ENCODE measurements around the gene FBRSL1. TPM values are rescaled to one million over a fixed set of nuclear protein-coding genes. Genes with fewer than 3 reads are reported as not detected.
"Not testable (repeated sequence)": the region's sequence is repeated elsewhere in the genome, so short reads cannot be mapped to it uniquely, and the experiment has no call there.

FBRSL1 gene
- total RNA-seq, 1 experiment from 2014 or later: 10.7 TPM

DNA sequence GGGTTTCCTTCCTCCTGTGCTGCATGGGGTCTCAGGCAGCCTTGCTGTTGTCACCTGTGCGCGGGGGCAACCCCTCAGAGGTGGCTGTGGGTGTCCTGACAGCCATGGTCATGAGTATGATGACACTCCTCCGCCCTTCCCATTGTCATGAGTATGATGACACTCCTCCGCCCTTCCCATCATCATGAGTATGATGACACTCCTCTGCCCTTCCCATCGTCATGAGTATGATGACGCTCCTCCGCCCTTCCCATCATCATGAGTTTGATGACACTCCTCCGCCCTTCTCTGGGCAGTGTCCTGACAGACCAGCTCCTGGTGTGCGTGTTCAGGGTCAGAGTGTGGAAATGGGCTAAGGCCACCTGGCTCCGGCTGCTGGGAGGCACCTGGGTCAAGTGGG is 40.0 kb downstream of the FBRSL1 start:
- H3K36me3 ChIP-seq: no peaks in the 10 kb centered on the region; the same call in 1 of the 2 replicates
- no peaks in the 10 kb centered on the region for H3K9me3 ChIP-seq
- H3K27me3 ChIP-seq: no peaks in the 10 kb centered on the region
- H3K4me3 ChIP-seq: no peak overlapping the region
- no peak for DNase-seq

DNA sequence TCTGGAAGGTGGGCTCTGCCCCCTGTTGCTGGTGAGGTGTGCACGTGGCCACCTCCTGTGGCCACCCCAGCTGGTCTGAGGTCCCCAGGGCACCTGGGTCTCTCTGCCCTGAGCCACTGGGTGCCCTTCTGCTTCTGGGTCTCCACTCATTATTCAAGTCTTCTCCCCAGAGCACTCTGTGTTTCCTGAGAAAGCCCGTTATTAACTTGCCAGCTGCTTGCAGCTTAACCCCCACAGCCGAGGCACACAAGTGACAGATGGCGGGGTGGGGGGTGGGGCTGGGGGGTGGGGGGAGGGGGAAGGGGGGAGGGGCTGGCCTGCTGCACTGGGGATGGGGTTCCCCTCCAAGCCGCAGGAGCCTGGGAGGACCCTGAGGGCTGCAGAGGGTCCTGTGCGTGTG is 40.5 kb downstream of the FBRSL1 start:
- no peaks in the 10 kb centered on the region for H3K9me3 ChIP-seq
- DNase-seq: no peak
- no peak overlapping the region for H3K4me3 ChIP-seq
- H3K36me3 ChIP-seq: no peaks in the 10 kb centered on the region; the same call in 1 of the 2 replicates
- H3K27me3 ChIP-seq: no peaks in the 10 kb centered on the region

DNA sequence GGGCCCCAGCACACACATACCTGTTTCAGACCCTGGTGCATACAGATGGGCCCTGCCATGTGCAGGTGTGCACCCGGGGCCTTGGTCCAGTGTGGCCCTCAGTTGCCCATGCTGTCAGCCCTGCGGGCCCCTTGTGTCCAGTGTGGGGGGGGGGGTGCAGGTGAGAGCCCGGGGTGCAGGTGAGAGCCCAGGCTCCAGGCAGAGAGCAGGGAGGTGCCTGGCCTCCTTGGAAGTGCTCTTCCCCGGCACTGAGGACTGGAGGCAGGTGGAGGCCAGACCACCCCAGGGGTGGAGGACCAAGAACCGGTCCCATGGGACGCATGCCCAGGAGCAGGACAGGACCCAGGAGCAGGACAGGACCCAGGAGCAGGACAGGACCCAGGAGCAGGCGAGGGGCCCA is 40.9 kb downstream of the FBRSL1 start:
- Histone ChIP-seq H3K36me3 (no peaks in the 10 kb centered on the region; the same call in 1 of the 2 replicates), H3K9me3 (no peaks in the 10 kb centered on the region), H3K27me3 (no peaks in the 10 kb centered on the region), H3K4me3 (no peak overlapping the region)
- DNase-seq: no peak

DNA sequence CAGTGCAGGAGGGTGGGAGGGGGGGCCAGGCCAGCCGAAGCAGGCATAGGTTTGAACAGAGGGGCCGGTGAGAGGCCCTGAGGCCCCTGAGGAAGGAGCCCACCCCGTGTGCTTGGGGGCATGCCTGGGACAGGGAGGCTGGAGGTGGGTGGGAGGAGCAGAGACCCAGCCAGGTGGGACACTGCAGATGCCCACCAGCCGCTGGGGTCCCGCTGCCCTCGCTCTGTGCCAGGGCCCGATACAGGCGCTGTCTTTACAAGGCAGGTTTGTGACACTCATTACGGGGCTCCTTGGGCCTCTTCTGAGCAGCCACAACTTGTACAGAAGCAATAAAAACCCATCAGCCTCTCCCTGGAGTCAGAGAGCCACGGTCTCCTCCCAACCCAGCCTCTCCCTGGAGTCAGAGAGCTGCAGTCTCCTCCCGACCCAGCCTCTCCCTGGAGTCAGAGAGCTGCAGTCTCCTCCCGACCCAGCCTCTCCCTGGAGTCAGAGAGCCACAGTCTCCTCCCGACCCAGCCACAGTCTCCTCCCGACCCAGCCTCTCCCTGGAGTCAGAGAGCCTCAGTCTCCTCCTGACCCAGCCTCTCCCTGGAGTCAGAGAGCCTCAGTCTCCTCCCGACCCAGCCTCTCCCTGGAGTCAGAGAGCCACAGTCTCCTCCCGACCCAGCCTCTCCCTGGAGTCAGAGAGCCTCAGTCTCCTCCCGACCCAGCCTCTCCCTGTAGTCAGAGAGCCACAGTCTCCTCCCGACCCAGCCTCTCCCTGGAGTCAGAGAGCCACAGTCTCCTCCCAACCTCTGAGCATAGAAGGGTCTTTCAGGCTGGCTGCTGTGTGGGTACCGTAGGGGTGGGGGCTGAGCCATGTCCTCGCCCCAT is 43.0 kb downstream of the FBRSL1 start:
- not testable (repeated sequence) for H3K9me3 ChIP-seq, H3K36me3 ChIP-seq, DNase-seq, H3K27me3 ChIP-seq, H3K4me3 ChIP-seq

DNA sequence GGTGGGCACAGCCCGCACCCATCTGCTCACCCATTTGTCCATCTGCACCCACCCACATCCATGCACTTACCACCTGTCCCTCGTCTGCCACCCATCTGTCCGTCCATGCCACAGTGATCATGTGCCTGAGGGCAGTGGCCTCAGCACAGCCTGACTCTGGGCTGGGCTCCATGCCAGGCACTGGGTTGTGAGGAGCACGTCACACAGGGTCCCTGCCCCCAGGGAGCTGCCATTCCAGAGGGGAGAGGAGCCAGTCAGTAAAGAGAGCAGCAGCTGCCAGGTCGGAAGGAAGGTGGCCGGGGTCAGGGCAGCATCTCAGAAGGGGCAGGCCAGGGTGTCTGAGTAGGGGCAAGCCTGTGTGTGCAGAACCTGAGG is 43.6 kb downstream of the FBRSL1 start:
- H3K27me3 ChIP-seq: no peaks in the 10 kb centered on the region
- H3K4me3 ChIP-seq: no peak overlapping the region
- H3K36me3 ChIP-seq: no peaks in the 10 kb centered on the region
- no peaks in the 10 kb centered on the region for H3K9me3 ChIP-seq
- DNase-seq: no peak

DNA sequence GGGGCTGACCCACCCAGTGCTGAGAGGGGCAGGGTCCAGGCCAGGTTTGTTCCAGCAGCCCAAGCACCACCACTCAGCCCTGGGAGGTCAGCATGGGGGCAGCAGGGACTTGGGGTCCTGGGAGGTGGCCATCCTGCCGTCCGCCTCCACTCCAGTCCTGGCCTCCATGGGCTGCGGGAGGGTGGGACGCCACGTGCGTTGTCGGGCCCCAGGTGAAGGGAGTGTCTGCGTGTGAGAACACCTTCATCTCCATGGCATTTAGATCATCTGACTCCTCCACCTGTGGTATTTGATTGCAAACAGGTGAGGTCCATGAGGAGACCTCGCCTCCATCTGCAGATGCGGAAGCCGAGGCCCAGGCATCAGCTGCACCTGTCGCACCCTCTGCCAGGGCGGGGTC is 44.1 kb downstream of the FBRSL1 start:
- H3K36me3 ChIP-seq: no peaks in the 10 kb centered on the region
- DNase-seq: no peak
- H3K9me3 ChIP-seq: no peaks in the 10 kb centered on the region
- H3K4me3 ChIP-seq: no peak overlapping the region
- no peaks in the 10 kb centered on the region for H3K27me3 ChIP-seq

DNA sequence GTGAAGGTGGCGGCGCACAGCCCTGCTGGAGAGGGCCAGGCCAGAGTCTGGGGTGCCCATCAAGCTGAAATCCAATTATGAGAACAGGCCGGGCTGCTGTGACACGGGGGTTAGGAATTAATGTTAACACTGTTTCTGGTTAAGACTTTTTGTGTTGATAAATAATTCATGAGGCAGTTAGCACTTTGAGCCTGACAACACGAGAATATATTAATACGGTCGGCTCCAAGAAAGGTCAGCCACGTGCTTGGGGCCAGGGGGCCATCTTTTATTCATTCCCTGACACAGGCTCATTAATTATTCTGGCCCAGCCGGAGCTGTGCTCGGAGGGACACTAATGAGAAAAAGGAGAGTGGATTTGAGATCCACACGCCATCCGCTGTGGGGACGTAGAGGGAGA is 45.1 kb downstream of the FBRSL1 start:
- DNase-seq: no peak
- Histone ChIP-seq H3K9me3 (no peaks in the 10 kb centered on the region), H3K4me3 (no peak overlapping the region), H3K36me3 (no peaks in the 10 kb centered on the region), H3K27me3 (no peaks in the 10 kb centered on the region)

DNA sequence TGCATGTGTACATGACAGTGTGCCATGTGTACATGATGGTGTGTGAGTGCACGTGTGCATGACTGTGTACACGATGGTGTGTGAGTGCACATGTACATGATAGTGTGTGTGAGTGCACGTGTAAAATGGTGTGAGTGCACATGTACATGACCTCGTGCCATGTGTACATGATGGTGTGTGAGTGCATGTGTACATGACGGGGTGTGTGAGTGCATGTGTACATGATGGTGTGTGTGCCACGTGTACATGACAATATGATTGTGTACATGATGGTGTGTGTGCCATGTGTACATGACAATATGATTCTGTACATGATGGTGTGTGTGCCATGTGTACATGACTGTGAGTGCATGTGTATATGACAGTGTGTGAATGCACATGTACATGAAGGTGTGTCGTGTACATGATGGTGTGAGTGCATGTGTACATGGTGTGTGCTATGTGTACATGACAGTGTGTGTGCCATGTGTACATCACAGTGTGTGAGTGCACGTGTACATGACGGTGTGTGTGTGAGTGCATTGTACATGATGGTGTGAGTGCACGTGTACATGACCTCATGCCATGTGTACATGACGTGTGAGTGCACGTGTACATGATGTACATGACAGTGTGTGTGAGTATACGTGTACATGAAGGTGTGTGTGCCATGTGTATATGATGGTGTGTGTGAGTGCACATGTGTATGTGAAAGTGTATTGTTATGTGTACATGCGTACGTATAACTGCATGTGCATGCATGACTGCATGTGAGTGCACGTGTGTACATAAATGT is 46.3 kb downstream of the FBRSL1 start:
- H3K4me3 ChIP-seq: no peak overlapping the region
- no peaks in the 10 kb centered on the region for H3K36me3 ChIP-seq
- no peaks in the 10 kb centered on the region for H3K27me3 ChIP-seq
- H3K9me3 ChIP-seq: no peaks in the 10 kb centered on the region
- DNase-seq: no peak

DNA sequence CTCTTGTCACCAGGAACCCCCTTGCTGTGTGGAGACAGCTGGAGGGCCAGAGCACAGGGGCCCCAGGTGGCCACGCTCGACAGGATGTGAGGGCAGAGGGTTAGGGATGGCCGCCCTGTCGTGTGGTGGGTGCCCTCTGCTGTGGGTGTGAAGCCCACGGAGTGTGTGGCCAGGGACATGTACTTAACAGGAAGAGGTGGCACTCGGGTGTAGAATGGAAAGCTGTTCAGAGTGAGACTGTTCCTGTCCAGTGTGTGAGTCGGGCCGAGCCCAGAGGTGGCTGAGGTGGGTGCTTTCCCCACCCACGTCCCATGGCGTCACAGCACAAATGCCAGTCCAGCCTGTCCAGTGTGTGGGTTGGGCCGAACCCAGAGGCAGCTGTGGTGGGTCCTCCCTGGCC is 47.1 kb downstream of the FBRSL1 start:
- H3K9me3 ChIP-seq: no peaks in the 10 kb centered on the region
- DNase-seq: no peak
- H3K27me3 ChIP-seq: no peaks in the 10 kb centered on the region
- no peaks in the 10 kb centered on the region for H3K36me3 ChIP-seq
- no peak overlapping the region for H3K4me3 ChIP-seq

DNA sequence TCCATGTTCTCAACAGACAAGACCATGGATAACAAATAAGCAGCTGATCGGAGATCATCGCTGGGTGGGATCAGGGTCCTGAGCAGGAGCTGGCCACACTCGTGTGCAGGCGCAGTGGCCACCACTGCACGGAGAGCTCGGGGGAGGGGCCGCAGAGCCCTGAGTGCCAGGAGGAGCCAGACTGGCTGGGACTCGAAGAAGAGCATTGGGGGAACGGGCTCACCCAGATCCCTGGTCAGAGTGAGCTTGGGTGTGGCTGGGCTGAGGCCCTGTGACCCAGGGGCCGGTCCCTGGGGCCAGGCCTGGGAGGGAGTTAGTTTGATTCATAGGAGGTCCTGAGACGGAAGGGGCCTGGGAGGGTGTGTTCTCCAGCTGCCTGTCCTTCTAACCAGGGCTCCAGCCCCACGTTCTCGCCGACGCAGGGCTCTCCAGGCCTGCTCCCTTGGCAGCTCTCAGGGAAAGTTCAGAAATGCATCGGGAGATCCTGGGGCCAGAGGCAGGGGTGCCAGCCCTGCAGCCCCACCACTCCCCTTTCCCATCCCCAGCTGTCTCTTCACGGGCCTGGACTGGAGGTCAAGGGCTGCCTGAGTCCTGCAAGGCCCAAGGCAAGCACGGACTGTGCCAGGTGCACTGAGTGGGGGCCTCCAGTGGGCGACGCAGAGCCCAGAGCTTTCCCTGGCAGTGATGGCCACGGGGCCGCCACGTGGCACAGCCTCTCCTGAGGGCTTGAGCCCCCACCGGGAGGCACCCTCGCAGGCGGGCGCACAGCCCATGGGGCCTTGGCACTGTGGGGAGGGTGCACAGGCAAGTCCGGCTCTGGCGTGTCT is 48.1 kb downstream of the FBRSL1 start:
- no peak for DNase-seq
- Histone ChIP-seq H3K27me3 (no peaks in the 10 kb centered on the region), H3K9me3 (no peaks in the 10 kb centered on the region)

DNA sequence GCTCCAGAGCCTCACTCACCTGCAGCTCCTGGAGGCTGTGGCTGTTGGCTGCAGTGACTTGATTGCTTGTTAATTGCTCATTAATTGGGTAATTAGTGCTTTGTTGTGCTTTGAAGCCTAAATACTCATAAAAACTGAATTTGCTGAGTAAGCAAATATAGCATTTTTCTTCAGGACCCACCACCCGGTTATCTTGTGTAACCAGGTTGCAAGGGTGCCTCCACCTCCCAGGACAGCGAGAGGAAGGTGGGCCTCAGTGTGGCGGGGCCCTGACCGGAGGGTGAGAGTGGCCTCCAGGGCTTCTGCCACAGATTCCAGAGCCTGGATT is 48.7 kb downstream of the FBRSL1 start:
- no peaks in the 10 kb centered on the region for H3K27me3 ChIP-seq
- DNase-seq: no peak
- H3K4me3 ChIP-seq: no peak overlapping the region
- H3K9me3 ChIP-seq: no peaks in the 10 kb centered on the region
- no peaks in the 10 kb centered on the region for H3K36me3 ChIP-seq

More for the DNA sequence above, 48.1 kb downstream of the FBRSL1 start:
- H3K36me3 ChIP-seq: no peaks in the 10 kb centered on the region
- H3K4me3 ChIP-seq: no peak overlapping the region

DNA sequence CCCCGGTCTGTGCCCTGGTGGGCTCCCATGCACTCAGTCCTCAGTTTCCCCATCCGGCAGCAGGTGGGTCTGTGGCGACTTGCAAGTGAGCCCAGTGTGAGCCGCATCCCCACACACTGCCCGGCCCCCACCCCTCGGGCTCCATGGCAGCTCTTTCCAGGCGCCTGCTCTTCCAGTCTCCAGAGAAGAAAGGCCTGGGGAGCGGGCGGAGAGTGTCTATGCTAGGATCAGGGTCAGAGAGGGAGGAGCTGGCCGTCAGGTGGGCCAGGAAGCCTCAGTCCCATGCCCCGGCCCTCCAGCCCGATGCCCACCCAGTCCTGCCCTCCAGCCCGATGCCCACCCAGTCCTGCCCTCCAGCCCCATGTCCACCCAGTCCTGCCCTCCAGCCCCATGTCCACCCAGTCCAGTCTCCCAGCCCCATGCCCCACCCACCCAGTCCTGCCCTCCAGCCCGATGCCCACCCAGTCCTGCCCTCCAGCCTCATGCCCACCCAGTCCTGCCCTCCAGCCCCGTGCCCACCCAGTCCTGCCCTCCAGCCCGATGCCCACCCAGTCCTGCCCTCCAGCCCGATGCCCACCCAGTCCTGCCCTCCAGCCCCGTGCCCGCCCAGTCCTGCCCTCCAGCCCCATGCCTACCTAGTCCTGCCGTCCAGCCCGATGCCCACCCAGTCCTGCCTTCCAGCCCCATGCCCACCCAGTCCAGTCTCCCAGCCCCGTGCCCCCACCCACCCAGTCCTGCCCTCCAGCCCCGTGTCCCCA is 49.2 kb downstream of the FBRSL1 start:
- no peak overlapping the region for H3K4me3 ChIP-seq
- H3K9me3 ChIP-seq: no peaks in the 10 kb centered on the region
- H3K27me3 ChIP-seq: no peaks in the 10 kb centered on the region
- H3K36me3 ChIP-seq: no peaks in the 10 kb centered on the region
- DNase-seq: no peak

DNA sequence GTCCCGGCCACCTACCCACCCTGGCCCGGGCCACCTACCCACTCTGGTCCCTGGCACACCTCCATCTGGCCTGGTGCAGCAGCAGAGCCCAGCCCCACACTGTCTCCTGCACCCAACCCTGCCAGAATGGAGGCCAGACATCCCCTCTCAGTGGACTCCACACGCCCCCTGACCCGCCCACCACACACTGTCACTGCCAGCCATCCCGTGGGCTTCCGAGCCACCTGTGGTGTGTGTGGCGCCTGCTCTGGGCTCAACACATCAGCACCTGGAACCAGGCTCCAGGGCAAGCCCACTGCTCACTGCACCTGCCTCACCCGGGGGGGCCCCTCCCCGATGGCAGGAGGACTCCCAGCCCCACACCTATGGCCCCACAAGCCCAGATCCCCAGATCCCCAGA is 50.5 kb downstream of the FBRSL1 start:
- Histone ChIP-seq H3K4me3 (no peak overlapping the region), H3K36me3 (no peaks in the 10 kb centered on the region), H3K27me3 (no peaks in the 10 kb centered on the region)

DNA sequence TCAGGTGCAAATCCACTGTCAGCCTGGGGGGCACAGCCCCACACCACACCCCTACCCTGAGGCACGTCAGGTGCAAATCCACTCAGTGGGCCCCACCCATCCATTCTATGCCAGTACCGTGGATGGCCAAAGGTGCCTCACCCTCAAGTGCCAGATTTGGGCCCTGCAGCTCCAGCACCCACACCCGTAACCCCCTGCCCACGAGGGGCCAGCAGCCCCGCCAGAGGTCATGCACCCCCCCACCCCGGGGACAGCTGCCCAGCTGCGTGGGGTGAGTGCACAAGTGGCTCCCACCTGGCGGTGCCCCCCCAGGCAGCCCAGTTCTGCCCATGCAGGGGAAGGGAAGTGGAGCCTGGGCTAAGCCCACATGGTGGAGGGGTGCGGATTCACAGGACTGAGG is 51.2 kb downstream of the FBRSL1 start:
- DNase-seq: no peak
- Histone ChIP-seq H3K36me3 (no peaks in the 10 kb centered on the region), H3K27me3 (no peaks in the 10 kb centered on the region), H3K4me3 (no peak overlapping the region), H3K9me3 (no peaks in the 10 kb centered on the region)

More for the DNA sequence above, 50.5 kb downstream of the FBRSL1 start:
- DNase-seq: no peak
- H3K9me3 ChIP-seq: no peaks in the 10 kb centered on the region

DNA sequence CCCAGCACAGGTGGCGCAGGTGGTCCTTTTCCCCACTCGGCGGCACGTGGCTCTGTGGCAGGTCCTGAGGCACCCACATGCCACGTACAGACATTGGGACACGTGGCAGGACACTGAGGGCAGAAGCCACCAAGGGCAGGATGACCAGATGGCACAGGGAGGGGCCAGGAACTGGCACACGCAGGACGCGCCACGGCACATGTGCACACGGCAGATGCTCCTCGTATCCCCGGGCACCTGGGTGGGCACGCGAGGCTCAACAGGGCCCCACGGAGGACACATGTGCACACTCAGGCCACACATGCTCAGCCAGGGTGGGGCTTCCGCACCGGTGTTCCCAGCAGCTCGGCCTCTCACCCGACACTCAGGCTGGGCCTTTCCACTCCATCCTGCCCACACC is 52.0 kb downstream of the FBRSL1 start:
- no peaks in the 10 kb centered on the region for H3K9me3 ChIP-seq
- no peaks in the 10 kb centered on the region for H3K36me3 ChIP-seq
- H3K4me3 ChIP-seq: no peak overlapping the region
- H3K27me3 ChIP-seq: no peaks in the 10 kb centered on the region
- DNase-seq: no peak

DNA sequence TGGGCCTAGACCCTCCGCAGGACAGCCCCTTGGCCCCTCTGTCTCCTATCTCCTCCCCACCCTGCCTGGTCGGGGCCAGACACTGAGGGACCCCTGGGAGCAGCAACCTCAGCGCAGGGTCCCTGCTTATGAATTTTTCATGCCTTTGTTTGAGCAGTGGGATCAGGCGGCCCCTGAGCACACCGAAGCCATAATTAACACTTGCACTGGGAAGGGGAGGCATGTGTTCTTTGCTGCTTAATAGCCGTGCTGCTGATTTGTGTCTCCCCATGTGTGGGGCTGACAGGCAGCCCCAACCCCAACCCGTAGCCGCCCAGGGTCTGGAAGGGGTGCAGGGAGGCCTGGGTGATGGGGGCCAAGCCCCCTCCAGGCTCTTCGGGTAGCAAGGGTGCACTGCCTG is 52.7 kb downstream of the FBRSL1 start:
- no peaks in the 10 kb centered on the region for H3K9me3 ChIP-seq
- H3K27me3 ChIP-seq: no peaks in the 10 kb centered on the region
- DNase-seq: no peak
- no peaks in the 10 kb centered on the region for H3K36me3 ChIP-seq
- no peak overlapping the region for H3K4me3 ChIP-seq
